NCI-H345 (cell line): ENCODE measurements around the gene XRCC6.
"Not testable (repeated sequence)": the region's sequence is repeated elsewhere in the genome, so short reads cannot be mapped to it uniquely, and the experiment has no call there.

Experiments used
- DNase-seq: peaks from one replicate; lab custom pipeline; 2025; lab: John Stamatoyannopoulos, UW

The XRCC6 gene

DNA sequence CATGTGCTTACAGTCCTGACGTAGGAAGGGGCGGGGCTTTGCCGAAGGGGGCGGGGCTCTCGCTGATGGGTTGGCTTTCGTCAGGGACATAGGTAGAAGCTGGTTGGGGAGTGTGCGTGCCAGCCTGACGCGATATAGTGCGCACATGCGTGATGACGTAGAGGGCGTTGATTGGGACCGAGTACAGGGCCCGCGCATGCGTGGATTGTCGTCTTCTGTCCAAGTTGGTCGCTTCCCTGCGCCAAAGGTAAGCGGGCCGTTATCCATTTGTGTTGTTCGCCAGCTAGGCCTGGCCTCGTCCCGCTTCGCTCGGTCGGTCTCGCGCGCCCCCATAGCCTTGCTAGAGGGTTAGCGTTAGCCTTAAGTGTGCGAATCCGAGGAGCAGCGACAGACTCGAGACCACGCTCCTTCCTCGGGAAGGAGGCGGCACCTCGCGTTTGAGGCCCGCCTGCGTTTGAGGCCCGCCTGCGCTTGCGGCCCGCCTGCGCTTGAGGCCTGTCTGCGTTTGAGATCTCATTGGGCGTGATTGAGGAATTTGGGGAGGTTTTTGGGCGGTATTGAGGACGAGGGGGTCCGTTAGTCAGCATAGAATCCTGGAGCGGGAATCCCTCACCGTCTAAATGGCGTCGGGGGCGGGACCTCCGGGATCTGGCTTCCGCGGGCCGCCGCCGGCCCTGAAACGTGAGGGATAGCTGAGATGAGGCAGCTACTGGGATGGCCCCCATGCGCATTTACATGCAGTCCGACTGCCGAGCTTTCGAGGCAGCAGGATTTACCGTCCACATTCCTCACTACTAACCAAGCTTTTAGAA lies at the start of gene XRCC6:
Gene XRCC6, plus strand, starts transcription at position 197 of the 812 bp plus-strand sequence. CDS start 710 bp downstream, outside the sequence.
- DNase-seq: peak; percentile 97

DNA sequence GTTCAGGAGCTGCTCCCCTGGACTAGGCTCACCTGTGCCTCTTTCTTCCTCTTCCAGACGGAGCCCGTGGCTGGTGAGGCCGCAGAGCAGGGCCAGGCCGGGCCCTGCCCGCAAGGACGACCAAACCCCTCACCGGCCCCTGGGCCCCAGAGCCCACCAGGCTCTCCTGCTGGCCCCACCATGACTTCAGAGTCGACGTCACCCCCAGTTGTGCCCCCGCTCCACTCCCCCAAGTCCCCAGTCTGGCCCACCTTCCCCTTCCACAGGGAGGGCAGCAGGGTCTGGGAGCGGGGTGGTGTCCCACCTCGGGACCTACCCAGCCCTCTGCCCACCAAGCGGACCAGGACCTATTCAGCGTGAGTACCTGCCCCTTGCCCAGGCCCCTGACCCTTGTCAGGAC lies 49.3 kb upstream of the XRCC6 start:
- no peak for DNase-seq

DNA sequence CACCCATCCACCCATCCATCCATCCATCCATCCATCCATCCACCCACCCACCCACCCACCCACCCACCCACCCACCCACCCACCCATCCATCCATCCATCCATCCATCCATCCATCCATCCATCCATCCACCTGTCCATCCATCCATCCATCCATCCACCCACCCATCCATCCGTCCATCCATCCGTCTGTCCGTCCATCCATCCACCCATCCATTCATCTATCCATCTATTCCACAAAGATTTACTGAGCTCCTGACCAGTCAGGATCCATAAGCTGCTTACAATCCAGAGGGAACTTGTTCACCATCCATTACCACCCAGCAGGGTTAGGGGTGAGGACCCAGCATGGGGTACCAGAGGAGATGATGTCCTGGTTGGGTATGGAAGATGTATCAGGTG lies 48.8 kb upstream of the XRCC6 start:
- not testable (repeated sequence) for DNase-seq

GRCh38 chr22:41573677-41574076 lies 47.4 kb upstream of the XRCC6 start:
- DNase-seq: no peak

DNA sequence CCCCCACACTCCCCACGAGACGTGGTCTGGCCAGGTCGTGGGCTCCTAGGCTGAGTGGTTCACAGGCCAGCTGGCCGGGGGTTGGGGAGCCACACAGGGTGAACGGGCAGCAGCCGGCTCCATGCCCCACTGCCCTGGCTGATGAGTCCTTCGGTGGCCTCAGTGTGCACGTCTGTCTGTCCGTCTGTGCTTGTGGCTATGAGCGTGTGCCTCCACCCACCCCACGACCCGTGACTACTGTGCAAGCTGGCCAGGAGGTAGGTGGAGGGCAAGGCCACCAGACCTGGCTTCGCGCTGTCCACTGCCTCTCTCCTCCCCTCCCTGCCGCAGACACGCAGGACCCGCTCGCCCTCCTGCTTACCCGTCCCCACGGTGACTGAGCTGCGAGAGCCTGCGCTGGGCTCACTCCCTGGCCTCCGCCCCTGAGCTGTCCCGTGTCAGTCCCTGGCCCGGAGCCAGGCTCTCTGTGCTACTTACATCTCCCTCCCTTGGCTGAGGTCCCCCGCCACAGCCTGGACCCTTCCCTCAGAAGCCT lies 46.2 kb upstream of the XRCC6 start:
- no peak for DNase-seq

GRCh38 chr22:41575533-41575932 lies 45.6 kb upstream of the XRCC6 start:
- DNase-seq: no peak

GRCh38 chr22:41576877-41577276 lies 44.2 kb upstream of the XRCC6 start:
- DNase-seq: no peak

DNA sequence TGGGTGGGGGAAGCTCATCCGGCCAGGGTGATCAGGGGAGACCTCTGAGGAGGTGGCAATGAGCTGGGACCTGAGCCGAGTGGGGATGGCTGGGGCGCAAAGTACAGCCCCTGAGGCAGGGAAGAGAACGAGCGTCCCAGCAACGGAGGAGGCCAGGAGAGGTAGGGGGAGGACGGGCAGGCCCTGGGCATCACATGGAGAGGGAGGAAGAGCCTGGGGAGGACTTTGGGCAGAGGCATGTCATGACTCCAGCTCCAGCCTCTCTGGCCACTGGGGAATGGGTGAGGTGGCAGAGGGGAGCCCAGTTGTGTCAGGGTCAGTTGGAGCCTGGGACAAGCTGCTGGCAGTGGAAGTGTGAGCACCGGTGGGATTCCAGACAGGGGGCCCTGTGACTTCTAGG lies 43.0 kb upstream of the XRCC6 start:
- DNase-seq: no peak

DNA sequence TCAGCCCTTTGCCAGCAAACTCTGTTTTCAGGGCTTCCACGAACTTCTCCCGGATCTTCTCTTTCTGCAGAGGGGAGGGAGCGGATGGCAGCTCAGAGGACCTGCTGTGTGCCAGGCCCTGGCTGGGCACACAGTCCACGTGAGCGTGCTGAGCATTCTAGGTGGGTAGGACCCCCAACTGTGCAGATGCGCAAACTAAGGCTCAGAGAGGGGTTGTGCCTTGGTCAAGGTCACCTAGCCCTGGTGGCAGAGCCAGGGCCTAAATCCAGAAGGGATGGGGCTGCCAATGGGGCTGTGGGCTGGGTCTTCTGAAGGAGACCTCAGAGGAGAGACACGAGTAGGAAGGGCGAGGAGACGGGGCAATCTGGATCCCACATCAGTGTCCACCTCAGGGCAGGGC lies 42.3 kb upstream of the XRCC6 start:
- DNase-seq: no peak

DNA sequence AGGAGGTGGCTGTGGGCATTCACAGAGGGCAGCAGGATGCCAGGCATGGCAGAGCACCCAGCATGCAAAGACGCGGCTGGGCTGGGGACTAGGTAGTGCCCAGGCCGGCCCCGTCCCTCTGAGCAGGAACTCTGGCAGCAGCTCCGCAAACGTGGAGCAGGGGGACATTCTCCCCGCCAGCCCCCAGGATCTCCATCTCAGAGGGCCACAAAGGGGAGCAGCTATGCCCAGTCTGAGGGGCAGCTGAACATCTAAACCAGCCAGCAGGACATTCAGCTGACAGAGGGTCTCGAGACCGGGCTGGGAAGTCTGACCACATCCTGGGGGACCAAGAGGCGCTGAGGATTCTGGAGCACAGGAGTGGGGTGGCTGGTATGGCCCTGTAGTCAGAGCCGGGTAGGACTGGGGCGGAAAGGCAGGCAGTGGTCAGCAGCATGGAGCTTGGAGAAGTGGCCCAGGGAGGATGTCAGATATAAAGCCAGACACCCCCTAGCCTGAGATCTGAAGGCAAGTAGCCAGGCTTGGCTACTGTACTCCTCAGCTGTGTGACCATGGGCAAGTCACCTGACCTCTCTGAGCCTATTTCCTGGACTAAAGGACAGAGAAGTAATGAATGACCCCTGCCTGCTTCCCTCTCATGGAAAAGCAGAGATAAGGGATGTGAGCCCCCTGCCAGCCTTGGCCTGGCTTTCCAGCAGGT lies 41.6 kb upstream of the XRCC6 start:
- DNase-seq: no peak

GRCh38 chr22:41579997-41580355 lies 41.1 kb upstream of the XRCC6 start:
- DNase-seq: no peak

- no peak for DNase-seq
These were observed 38.4 kb upstream of the XRCC6 start for GRCh38 chr22:41582694-41583093.

DNA sequence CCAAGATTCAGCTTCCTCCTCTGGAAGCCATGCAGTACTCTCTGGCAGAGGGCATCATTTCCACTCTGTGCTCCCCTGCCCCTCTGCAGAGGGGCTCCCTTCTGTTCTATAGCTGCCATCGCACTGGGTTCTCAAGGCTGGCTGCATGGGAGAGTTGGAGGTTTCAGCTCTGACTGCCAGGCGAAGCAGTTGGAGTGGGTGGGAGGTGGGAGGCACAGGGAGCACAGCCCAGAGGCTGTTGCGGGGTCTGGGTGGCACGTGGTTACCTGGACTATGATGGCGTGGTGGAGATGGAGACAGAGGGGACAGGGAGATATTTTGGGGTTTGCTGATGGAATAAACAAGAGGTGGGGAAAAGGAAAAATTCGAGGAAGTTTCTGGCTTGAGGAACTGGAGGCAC lies 36.2 kb upstream of the XRCC6 start:
- no peak for DNase-seq

GRCh38 chr22:41585898-41586297 lies 35.2 kb upstream of the XRCC6 start:
- DNase-seq: no peak

GRCh38 chr22:41587347-41587723 lies 33.8 kb upstream of the XRCC6 start:
- DNase-seq: no peak

DNA sequence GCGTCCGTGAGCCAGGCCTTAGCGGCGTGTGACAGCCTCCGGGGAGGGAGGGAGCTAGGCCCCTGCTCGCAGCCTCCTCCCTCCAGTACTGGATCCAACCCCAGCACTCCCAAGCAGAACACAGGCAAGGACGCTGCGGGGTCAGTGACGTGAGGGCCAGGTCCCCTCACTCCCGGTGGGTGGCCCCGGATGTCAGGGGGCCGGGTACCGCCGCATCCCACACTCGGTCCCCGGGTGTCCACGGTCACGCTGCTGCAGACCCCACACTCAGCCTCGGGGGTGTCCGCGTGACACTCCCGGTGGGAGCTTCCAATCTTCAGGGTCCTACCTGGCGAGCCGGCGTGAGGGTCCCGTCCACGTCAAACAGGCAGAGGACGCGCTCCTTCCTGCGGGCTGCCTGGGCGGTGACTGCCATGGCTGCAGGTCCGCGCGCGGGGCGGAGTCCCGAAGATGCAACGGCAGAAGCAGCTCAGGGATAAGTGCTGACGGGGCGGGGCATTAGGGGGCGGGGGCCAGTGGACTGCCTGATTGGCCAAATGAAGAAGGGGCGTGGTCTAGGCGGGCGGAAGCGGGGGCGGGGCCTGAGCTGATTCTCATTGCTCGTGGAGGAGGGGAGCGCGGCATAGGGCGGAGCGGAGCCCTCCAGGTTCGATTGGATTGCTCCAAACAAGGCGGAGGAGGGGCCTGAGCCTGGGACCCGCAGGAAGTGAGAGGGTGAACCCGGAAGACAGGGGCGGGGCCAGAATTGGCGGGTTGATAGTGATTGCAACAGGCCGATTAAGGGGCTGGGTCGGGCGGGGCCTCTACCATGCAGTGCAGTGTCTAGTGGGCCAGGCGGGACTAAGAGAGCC lies 31.5 kb upstream of the XRCC6 start, which contains the start of gene PMM1:
Gene PMM1, minus strand, starts transcription at position 450 of the 851 bp plus-strand sequence. Its CDS starts 35 bp downstream, at position 415.
- DNase-seq: peak; percentile 99

GRCh38 chr22:41593336-41593960 lies 27.6 kb upstream of the XRCC6 start:
- not testable (repeated sequence) for DNase-seq

GRCh38 chr22:41595703-41596102 lies 25.4 kb upstream of the XRCC6 start:
- no peak for DNase-seq

DNA sequence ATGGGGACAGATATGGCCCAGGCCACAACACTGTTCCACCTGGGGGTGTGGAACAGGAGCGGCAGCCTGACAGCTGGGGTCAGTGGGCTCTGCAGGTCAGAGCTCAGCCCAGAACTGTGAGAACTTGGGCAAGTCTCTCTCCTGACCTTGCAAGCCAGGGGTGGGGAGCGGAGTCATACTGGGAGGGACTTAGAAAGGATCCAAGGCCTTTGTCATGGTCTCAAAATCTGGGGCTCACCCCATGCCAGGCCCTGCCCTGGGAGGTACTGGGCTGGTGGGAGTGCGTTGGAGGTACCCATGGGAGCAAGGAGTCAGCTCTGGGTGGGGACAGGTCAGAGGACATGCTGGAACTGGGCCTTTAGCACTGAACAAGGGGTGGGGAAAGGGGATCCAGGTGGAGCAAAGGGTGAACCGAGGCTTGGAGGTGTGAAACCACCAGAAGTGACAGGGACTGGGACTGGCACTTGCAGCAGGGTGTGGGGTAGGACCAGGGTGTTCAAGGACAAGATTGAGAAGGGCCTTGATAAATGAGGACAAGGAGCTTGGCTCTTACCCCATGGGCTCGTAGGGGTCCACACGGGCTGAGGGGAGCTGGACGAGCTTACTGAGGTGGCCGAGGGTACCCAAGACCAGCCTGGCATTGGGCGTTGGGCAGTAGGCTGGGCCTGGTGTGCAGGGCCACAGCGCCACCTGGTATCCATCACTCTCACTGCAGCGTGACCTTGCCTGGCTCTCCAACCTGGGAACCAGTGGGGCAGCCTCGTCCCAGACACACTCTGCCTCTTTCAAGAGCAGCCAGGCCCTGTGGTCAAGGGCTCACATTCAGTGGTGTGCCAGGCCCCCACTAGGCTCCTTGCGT lies 24.1 kb upstream of the XRCC6 start:
- DNase-seq: peak; percentile 2

GRCh38 chr22:41597635-41597953 lies 23.5 kb upstream of the XRCC6 start:
- DNase-seq: no peak

DNA sequence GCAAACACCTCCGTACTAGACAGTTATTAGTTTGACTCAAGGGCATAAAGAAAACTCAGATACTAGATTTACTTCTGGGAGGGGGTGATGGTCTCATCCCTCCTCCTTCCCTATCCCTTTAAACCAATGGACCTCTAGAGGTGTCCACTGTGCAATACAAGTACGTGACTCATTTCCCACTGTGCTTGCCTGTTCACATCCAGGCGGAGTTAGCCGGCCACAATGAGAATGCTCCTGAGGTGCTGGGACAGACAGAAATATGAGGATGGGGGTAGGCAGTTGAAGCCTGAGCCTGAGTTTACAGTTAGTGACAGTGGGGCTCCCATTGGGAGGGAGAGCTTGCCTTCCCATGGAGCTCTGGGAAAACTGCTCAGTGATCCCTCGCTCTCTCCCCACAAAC lies 23.0 kb upstream of the XRCC6 start:
- DNase-seq: no peak
